Uterus (tissue), 2 donors: ENCODE data around the gene CD59.

Experiments used
- POLR2A ChIP-seq, 2 donors: fragments of 450-650 bp; IDR thresholded peaks; one replicate each; pipeline ENCODE4 v1.6.1; 2016; ENCODE audit warnings: antibody characterized with exemption in 2 of 2, mild to moderate bottlenecking in 1 of 2, moderate library complexity in 1 of 2
- TF ChIP-seq, protein P1 (sequence below), 4 experiments: fragments of 200-600 bp in 2 of 4; fragments of 450-650 bp in 2 of 4; sonication (generic) in 2 of 4; IDR thresholded peaks; one replicate each; pipeline ENCODE4 v1.5.1; 2016 to 2019; ENCODE audit warnings: antibody characterized with exemption in 4 of 4, mild to moderate bottlenecking in 2 of 4, moderate library complexity in 1 of 4

GRCh38 chr11:33731723-33732531, 4.3 kb downstream of the CD59 start:
- TF ChIP-seq, protein P1, sequence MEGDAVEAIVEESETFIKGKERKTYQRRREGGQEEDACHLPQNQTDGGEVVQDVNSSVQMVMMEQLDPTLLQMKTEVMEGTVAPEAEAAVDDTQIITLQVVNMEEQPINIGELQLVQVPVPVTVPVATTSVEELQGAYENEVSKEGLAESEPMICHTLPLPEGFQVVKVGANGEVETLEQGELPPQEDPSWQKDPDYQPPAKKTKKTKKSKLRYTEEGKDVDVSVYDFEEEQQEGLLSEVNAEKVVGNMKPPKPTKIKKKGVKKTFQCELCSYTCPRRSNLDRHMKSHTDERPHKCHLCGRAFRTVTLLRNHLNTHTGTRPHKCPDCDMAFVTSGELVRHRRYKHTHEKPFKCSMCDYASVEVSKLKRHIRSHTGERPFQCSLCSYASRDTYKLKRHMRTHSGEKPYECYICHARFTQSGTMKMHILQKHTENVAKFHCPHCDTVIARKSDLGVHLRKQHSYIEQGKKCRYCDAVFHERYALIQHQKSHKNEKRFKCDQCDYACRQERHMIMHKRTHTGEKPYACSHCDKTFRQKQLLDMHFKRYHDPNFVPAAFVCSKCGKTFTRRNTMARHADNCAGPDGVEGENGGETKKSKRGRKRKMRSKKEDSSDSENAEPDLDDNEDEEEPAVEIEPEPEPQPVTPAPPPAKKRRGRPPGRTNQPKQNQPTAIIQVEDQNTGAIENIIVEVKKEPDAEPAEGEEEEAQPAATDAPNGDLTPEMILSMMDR (IDR thresholded peaks at IDR 0.05), result no peak
- no peak for TF ChIP-seq POLR2A (IDR thresholded peaks at IDR 0.05)
